Fibroblast of lung (primary cell): ENCODE results near the gene MYO7A. TPM values are rescaled to one million over a fixed set of nuclear protein-coding genes. Genes with fewer than 3 reads are reported as not detected.

Experiments used
- DNase-seq, 2 donors: peaks; one replicate each; pipeline versions ENCODE4 v3.0.0 to v3.0.0-alpha.2; 2010; ENCODE audit warnings: low read depth in 2 of 2
- H2AFZ ChIP-seq: 2 replicates; pipeline ENCODE4 v1.5.1; 2012; ENCODE audit warnings: low read length, control low read depth, inconsistent platforms
- H3K27ac ChIP-seq: 2 replicates; pipeline ENCODE4 v1.5.1; 2011; ENCODE audit warnings: low read length, control low read depth; ENCODE audit not compliant: insufficient read depth
- H3K27me3 ChIP-seq: 2 replicates; pipeline ENCODE4 v1.5.1; 2011; ENCODE audit warnings: mild to moderate bottlenecking, low read length; ENCODE audit not compliant: control insufficient read depth, insufficient read depth
- H3K36me3 ChIP-seq: 2 replicates; pipeline ENCODE4 v1.5.1; 2011; ENCODE audit warnings: low read length; ENCODE audit not compliant: control insufficient read depth, insufficient read depth
- H3K4me1 ChIP-seq: 2 replicates; pipeline ENCODE4 v1.5.1; 2011; ENCODE audit warnings: low read length; ENCODE audit not compliant: control insufficient read depth, insufficient read depth; ENCODE audit errors: extremely low read depth
- H3K4me2 ChIP-seq: 2 replicates; pipeline ENCODE4 v1.5.1; 2011; ENCODE audit warnings: low read length, control low read depth; ENCODE audit not compliant: insufficient read depth; ENCODE audit errors: extremely low read depth
- H3K4me3 ChIP-seq, 4 experiments: fragments of 200-600 bp in 1 of 4; sonication (generic) in 1 of 4; replicated peaks in 1 of 4; 2 replicates each; pipeline ENCODE4 v1.5.1; 2011 to 2016; ENCODE audit warnings: low read length in 4 of 4, low read depth in 3 of 4, mild to moderate bottlenecking in 3 of 4, control low read depth in 2 of 4, inconsistent platforms in 1 of 4, mixed read lengths in 1 of 4; ENCODE audit not compliant: insufficient read depth in 1 of 4; ENCODE audit errors: control extremely low read depth in 1 of 4
- H3K79me2 ChIP-seq: 2 replicates; pipeline ENCODE4 v1.5.1; 2012; ENCODE audit warnings: mild to moderate bottlenecking, low read length, inconsistent platforms; ENCODE audit not compliant: control insufficient read depth, insufficient read depth
- H3K9ac ChIP-seq: 2 replicates; pipeline ENCODE4 v1.5.1; 2011; ENCODE audit warnings: mild to moderate bottlenecking, low read length, control low read depth; ENCODE audit not compliant: insufficient read depth
- H3K9me3 ChIP-seq: 2 replicates; pipeline ENCODE4 v1.5.1; 2012; ENCODE audit warnings: low read depth, low read length; ENCODE audit not compliant: control insufficient read depth, insufficient read depth
- H4K20me1 ChIP-seq: 2 replicates; pipeline ENCODE4 v1.5.1; 2011; ENCODE audit warnings: low read length; ENCODE audit not compliant: control insufficient read depth, insufficient read depth; ENCODE audit errors: extremely low read depth
- CTCF ChIP-seq, 2 donors: IDR thresholded peaks in 1 of 2; conservative IDR thresholded peaks in 1 of 2; 1 replicate in 1 of 2; 2 replicates in 1 of 2; pipeline ENCODE4 v1.5.1; 2011 to 2012; ENCODE audit warnings: low read length in 2 of 2, control low read depth in 1 of 2, inconsistent platforms in 1 of 2, low read depth in 1 of 2, mild to moderate bottlenecking in 1 of 2
- EZH2 ChIP-seq: IDR thresholded peaks from 2 replicates; pipeline ENCODE4 v1.5.1; 2012; ENCODE audit warnings: low read length, control low read depth, mild to moderate bottlenecking; ENCODE audit errors: missing control alignments
- polyA plus RNA-seq, 2 donors: library from polyadenylated mRNA; depleted of rRNA in 1 of 2; stranded (reverse) in 1 of 2; unstranded in 1 of 2; fragments of >200 nt; gene quantifications; 2 replicates each; pipeline ENCODE4 v1.2.1, GENCODE V29; 2011 to 2012; ENCODE audit warnings: missing spikeins in 1 of 2
- total RNA-seq: library from RNA; depleted of rRNA; stranded (reverse); fragments of >200 nt; gene quantifications from 2 replicates; pipeline ENCODE4 v1.2.1, GENCODE V29; 2014

The MYO7A gene
- total and polyA plus RNA-seq, 2 donors (not counting 1 experiment from before 2014, with no cell fraction given) = 0.01 to 0.33 TPM

- Histone ChIP-seq H3K4me2 (no peak overlapping the region), H3K36me3 (no peaks in the 10 kb centered on the region), H3K4me1 (no peaks in the 10 kb centered on the region), H3K4me3 (no peak overlapping the region), H3K27me3 (no peaks in the 10 kb centered on the region), H4K20me1 (no peaks in the 10 kb centered on the region), H3K79me2 (no peaks in the 10 kb centered on the region), H3K9me3 (no peaks in the 10 kb centered on the region), H3K9ac (no peak overlapping the region), H3K27ac (no peak overlapping the region), H2AFZ (no peak overlapping the region)
- TF ChIP-seq EZH2 = no peak
- peak in 1 of 2 donors; percentile 72 for DNase-seq
Measured at GRCh38 chr11:77151804-77152509, 23.9 kb downstream of the MYO7A start.

GRCh38 chr11:77152846-77153245 lies 24.8 kb downstream of the MYO7A start:
- H3K9me3 ChIP-seq = no peaks in the 10 kb centered on the region
- no peak overlapping the region for H3K4me2 ChIP-seq
- H3K27me3 ChIP-seq = no peaks in the 10 kb centered on the region
- no peaks in the 10 kb centered on the region for H3K4me1 ChIP-seq
- H2AFZ ChIP-seq = no peak overlapping the region
- H3K36me3 ChIP-seq = no peaks in the 10 kb centered on the region
- no peaks in the 10 kb centered on the region for H4K20me1 ChIP-seq
- no peaks in the 10 kb centered on the region for H3K79me2 ChIP-seq
- no peak overlapping the region for H3K27ac ChIP-seq
- no peak overlapping the region for H3K4me3 ChIP-seq
- H3K9ac ChIP-seq = no peak overlapping the region
- peak; percentile 23 to 52 for DNase-seq
- TF ChIP-seq CTCF (conservative IDR thresholded peaks at IDR 0.05 in 1 of 2, IDR thresholded peaks at IDR 0.05 in 1 of 2; ENCODE audit: low read depth in 1 of 2, low read length in 2 of 2) (no peak), EZH2 (no peak)

DNA sequence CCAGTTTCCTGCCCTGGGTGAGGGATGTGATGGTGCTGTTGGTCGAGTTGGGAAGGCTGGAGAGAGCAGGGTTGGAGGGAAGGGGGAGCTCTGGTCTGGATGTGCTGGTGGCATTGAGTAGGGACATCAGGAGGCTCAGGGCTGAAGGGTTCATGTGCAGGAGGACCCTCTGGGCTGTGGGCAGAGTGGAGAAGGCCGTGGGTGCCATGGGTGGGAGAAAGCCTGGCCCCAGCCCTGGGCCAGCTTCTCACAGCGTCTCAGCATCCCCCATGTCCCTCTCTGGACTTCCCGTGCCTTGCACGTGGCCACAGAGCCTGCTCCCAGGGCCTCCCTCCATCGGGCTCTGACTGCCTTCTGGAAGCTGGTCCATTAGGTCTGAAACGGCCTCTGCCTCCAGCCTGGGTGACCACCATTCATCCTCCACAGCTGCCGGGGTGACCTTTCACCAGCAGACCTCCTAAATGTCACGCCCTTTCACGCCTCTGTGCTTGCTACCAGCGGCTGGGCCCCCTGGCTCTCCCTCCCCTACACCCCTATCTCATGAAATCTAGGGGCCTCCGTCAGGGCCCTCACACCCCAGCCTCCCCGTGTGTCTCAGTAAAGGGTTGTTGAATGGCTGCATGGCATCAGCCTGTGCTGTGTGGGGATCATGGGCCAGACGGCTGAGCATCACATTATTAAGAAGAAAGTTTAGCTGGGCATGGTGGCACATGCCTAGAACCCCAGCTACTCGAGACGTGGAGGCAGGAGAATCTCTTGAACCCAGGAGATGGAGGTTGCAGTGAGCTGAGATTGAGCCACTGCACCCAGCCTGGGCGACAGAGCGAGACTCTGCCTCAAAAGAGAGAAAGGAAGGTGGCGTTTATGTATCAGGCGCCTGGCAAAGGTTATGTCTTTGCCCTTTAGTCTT lies 25.5 kb downstream of the MYO7A start:
- H3K27me3 ChIP-seq = no peaks in the 10 kb centered on the region
- H3K27ac ChIP-seq = no peak overlapping the region
- no peaks in the 10 kb centered on the region for H3K36me3 ChIP-seq
- no peak for TF ChIP-seq EZH2
- no peak for TF ChIP-seq CTCF (conservative IDR thresholded peaks at IDR 0.05 in 1 of 2, IDR thresholded peaks at IDR 0.05 in 1 of 2; ENCODE audit: low read depth in 1 of 2, low read length in 2 of 2)
- H3K4me2 ChIP-seq = no peak overlapping the region
- H4K20me1 ChIP-seq = no peaks in the 10 kb centered on the region
- H2AFZ ChIP-seq = no peak overlapping the region
- H3K79me2 ChIP-seq = no peaks in the 10 kb centered on the region
- no peak overlapping the region for H3K4me3 ChIP-seq
- H3K9me3 ChIP-seq = no peaks in the 10 kb centered on the region
- no peak overlapping the region for H3K9ac ChIP-seq
- DNase-seq = no peak
- H3K4me1 ChIP-seq = no peaks in the 10 kb centered on the region
